ENCODE results near the gene HMOX1. TPM values are rescaled to one million over a fixed set of nuclear protein-coding genes. Genes with fewer than 3 reads are reported as not detected.

The HMOX1 gene
- total RNA-seq, 1 experiment from 2014 or later, result 26.4 TPM

DNA sequence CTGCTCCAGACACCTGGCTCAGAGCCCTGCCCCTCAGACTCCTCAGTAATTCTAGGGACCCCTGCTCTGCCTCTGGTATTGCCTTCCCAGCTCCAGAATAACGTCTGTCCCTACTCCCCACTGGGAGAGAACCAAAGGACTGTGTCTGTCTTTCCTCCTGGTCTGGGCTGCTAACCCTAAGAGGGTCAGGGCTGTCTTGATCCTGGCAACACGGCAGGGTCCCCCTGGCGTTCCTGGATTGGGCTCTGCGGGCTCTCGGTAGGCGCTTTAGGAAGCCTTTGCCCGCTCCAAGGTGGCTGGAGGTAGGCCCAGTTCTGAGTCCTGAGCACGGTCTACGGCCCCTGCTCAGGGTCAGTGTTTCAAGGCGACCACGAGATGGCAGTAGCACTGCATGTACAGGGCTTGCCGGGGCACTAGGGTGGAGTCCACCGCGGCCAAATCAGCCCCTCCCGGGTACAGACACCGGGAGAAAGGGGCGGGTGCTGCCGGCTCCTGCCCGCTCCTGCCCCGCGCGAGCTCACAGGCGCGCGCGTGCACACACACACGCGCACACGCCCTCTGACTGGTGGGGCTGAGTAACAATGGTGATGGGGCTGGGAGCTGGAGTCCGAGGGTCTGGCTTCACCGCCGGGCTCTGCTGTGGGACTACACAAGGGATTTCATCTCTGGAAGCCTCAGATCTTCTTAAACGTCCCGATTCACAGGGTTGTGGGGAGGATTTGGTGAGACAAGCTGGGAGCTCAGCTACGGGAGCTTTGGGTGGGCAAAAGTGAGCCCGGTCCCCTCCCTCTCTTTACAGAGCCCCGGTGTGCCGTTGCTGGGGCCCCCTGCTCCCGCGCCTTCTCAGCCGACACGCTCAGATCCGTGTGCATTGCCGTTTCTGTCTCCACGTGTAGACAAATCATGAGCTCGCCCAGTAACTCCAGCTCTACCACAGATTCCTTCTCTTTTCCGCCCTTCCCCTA, 30.1 kb upstream of the HMOX1 start (continued):
- TF ChIP-seq ZNF274 (IDR thresholded peaks at IDR 0.05; ENCODE audit: low read depth, low read length), result no peak
- TF ChIP-seq SRF (IDR thresholded peaks at IDR 0.05; ENCODE audit: low read depth), result no peak

DNA sequence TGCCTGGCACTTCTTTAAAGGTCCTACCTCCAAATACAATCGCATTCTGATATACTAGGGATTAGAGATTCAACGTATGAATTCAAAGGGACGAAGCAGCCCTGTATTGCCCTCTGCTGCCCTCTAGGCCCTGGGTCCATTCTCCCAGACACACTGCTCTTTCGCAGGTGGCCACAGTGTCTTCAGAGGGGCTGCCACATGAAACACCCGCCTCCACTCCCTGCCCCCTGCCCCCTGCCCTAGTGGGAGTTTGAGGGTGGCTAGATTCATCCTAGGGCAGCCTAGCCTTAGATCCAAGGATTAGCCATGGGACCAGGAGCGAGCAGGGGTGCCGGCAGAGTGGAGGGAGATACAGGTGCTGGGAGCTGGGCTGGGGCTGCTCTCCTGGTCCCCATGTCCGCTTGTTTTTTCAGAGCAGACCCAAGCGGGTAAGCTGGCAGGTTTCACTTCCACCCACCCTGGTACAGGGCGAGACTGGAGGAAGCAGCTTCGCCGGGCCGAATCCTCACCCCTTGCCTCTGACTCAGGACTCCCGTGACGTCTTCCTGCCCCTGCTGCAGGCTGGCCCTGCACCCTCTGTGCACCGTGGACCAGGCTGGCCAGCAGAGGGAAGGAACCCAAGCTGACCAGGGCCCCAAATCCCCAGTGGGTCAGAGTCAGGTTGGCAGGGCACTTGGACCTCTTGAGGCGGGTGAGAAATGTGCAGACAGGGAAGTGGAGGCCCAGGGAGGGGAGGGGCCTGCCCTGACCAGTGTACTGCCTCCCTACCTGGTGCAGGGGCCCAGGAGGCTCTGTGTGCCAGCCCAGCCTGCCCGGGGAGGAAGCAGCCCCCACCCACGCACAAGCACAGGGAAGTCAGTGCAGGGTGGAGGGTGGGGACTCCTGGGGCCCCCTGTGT, 28.4 kb upstream of the HMOX1 start:
- Histone ChIP-seq H3K27me3 (ENCODE audit: insufficient read depth, low read length) (no peaks in the 10 kb centered on the region), H3K4me3 (replicated peaks in 1 of 2; ENCODE audit: low read depth in 1 of 2, low read length in 2 of 2) (no peak overlapping the region), H3K79me2 (ENCODE audit: insufficient read depth, low read length) (no peaks in the 10 kb centered on the region), H3K27ac (ENCODE audit: low read depth, low read length) (no peak overlapping the region; the same call in 1 of the 2 replicates), H2AFZ (ENCODE audit: low read depth, low read length, poor library complexity, severe bottlenecking) (no peak overlapping the region), H3K9ac (ENCODE audit: low read length) (no peak overlapping the region), H3K4me2 (ENCODE audit: low read length) (no peak overlapping the region), H3K9me3 (ENCODE audit: control insufficient read depth in 1 of 2, insufficient read depth in 1 of 2, low read depth in 1 of 2, low read length in 2 of 2) (no peaks in the 10 kb centered on the region), H3K9me2 (ENCODE audit: insufficient read depth) (no peaks in the 10 kb centered on the region), H3K4me1 (ENCODE audit: control insufficient read depth in 1 of 2, insufficient read depth in 2 of 2, low read length in 2 of 2) (peaks cover 2 to 40% of the 10 kb centered on the region in 2 experiments; a peak in 3 of 4 replicates), H4K20me1 (ENCODE audit: insufficient read depth) (no peaks in the 10 kb centered on the region), H3K36me3 (ENCODE audit: control insufficient read depth in 1 of 2, insufficient read depth in 2 of 2, low read length in 2 of 2) (no peaks in the 10 kb centered on the region)
- DNase-seq (ENCODE audit: low read depth, low spot score), result no peak
- ChIA-PET POLR2A (no interaction called here), RAD21 (ENCODE audit: low non-redundant PET in 1 of 2, low total read pairs in 2 of 2, uncharacterized antibody in 2 of 2, unreplicated experiment in 2 of 2) (no interaction called here), CTCF (no interaction called here)
- no peak for ATAC-seq
- TF ChIP-seq SP1 (IDR thresholded peaks at IDR 0.05; ENCODE audit: low read depth) (no peak), CTCF (IDR thresholded peaks at IDR 0.05 in 2 of 3, conservative IDR thresholded peaks at IDR 0.05 in 1 of 3; ENCODE audit: borderline replicate concordance in 1 of 3, insufficient read depth in 1 of 3, low read depth in 2 of 3, low read length in 2 of 3) (peak; percentile 4 to 23 (median 18); a peak in 1 of 6 replicates)
- intact Hi-C loops (cut with micrococcal nuclease), result loop anchor here (5.0 to 10.0 kb wide), 2 partner anchors 125 to 572 kb away; no protein-coding TSS in a partner anchor
- BruUV-seq (replicated peaks), result no TSS peak

Data from HCT116 (cell line).